ENCODE results near the gene ENAH. TPM values are rescaled to one million over a fixed set of nuclear protein-coding genes. Genes with fewer than 3 reads are reported as not detected.

The ENAH gene
- total RNA-seq (2022; extraction: Qiagen RNA extraction): 66.8 to 81.4 TPM (median 79.3 TPM) in 5 replicates

DNA sequence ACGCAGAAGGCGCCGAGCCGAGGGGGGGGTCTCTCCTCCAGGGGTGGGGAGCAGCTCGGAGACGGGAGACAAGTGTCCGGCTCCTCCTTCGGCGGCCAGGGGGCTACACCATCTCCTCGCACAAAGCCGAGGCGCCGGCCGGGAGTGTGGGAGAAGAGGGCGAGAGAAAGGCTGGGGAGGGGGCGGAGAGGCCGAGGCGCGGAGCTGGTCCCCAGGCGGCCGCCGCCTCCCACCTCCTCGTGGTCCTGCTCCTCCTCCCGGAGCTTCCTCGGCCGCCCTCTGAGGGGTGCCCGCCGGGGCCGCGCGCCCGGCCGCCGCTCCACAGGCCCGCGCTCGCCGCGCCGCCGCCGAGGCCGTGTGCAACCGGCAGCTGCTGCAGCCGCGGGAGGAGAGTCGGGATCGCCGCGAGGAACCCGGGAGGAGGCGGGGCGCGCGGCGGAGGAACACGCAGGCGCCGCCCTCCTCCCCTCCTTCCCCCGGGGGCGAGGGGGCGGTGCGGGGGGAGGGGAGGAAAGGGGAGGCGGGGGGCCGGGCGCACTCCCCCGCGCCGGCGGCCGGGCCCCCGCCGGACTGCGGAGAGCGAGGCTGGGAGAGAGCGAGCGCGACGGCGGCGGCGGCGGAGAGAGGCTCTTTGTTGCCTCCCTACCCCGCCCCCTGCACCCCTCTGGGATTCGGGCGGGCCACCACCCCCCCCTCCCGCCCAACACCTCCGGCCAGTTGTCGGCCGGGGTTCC lies at the start of gene ENAH:
Gene ENAH (minus strand): TSS at position 395 of the 734 bp plus-strand sequence. CDS start 433 bp downstream, outside the sequence.

Other genes with a start within 250 kb of the ENAH start
- 29.1 to 40.7 TPM (median 39.3 TPM) in 5 replicates for gene LBR, start 225.1 kb downstream of the ENAH start, total RNA-seq (2022; extraction: Qiagen RNA extraction)
- gene SRP9, start 124.7 kb upstream of the ENAH start, total RNA-seq (2022; extraction: Qiagen RNA extraction): 219 to 280 TPM (median 242 TPM) in 5 replicates
- gene EPHX1, start 157.0 kb upstream of the ENAH start, total RNA-seq (2022; extraction: Qiagen RNA extraction): 193 to 239 TPM (median 216 TPM) in 5 replicates
- gene TMEM63A, start 229.3 kb upstream of the ENAH start, total RNA-seq (2022; extraction: Qiagen RNA extraction): 3.8 to 8.1 TPM (median 6.3 TPM) in 5 replicates
- gene LEFTY1, start 236.0 kb upstream of the ENAH start, total RNA-seq (2022; extraction: Qiagen RNA extraction): 0.43 to 1.4 TPM (median 1.1 TPM) in 5 replicates